A172 (cell line): Measurements from ENCODE around the gene DHRS7B. TPM values are rescaled to one million over a fixed set of nuclear protein-coding genes. Genes with fewer than 3 reads are reported as not detected.
"Not testable (repeated sequence)": the region's sequence is repeated elsewhere in the genome, so short reads cannot be mapped to it uniquely, and the experiment has no call there.

Experiments used
- DNase-seq: peaks from one replicate; pipeline ENCODE4 v3.0.0-alpha.2; 2015; ENCODE audit warnings: low spot score
- total RNA-seq: library from RNA; depleted of rRNA; stranded (reverse); fragments of >200 nt; shearing (Covaris generic); gene quantifications from 2 replicates; pipeline ENCODE4 v1.2.3, GENCODE V29; 2014

Gene DHRS7B
- total RNA-seq, 1 experiment from 2014 or later = 21.7 TPM

DNA sequence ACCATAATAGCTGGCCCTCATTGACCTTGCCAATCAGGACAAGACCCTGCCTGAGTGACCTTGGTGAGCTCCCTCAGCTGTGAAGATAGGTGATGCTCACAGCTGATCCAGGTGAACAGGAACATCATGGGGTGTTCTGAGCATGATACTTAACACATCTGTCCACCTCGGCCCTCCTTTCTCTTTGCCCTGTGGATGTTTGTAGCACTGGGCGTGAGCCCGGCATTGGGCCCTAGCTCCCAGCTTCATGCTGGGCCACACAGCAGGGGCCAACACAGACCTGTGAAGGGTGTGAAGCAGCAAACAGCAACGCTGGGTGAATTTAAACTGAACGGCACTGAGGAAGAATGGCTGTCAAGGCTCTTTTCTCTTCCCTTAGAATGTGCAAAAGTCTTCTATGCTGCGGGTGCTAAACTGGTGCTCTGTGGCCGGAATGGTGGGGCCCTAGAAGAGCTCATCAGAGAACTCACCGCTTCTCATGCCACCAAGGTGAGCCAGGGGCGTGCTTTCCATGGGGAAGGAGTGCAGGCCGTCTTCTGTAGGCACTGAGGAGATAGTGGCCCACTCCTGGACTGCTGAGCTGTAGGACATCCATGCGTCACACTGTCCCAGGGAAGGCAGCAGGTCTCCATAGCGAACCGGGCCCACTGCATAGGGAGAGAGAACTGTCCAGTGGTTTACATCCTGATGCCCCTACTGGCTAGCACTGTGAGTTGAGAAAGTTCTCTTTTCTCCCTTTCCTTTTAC, 51.3 kb downstream of the DHRS7B start:
- no peak for DNase-seq

DNA sequence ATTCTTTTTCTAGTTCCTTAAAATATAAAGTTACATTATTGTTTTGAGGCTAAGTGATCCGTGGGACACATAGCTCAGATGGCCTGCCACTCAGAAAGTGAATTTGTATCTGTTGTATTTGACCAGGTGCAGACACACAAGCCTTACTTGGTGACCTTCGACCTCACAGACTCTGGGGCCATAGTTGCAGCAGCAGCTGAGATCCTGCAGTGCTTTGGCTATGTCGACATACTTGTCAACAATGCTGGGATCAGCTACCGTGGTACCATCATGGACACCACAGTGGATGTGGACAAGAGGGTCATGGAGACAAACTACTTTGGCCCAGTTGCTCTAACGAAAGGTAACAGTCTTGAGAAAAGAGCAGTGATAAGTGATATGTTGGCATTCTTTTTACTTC, 56.7 kb downstream of the DHRS7B start:
- DNase-seq = no peak

DNA sequence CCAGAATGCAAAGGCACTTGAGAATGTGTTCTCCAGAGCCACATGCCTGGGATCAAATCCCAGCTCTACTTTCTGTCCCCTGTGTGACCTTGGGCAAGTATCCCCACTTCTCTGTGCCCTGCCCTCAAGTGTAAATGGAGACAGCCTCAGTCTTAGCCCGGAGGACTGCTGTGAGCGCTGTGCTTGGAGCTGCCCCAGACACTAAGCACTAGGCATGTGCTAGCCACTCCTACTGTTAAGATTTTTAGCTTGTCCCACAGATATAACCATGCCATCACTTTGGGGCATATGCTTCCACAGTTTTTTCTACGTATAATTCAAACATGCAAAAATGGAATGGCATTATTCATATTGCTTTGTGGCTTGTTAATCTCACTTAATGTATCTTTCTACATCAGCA, 57.8 kb downstream of the DHRS7B start:
- DNase-seq = no peak

DNA sequence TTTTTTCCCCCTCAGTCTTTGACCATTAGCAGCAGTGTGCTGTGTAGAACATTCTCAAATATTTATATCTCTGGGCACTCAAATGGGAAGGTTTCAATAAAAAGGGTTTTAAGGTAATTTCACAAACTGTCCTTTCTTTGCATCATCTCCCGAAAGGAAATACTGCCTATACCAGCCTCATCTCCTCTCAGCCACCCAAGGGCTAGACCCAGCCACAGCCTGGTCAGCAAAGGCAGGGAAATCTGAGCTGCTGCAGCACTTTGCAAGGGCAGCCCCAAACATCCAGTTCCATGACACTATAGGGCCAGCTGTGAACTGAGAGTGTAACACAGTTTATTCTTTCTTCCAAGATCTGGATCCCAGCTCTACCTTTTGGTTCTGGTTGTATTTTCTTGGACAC, 58.3 kb downstream of the DHRS7B start:
- DNase-seq = no peak

DNA sequence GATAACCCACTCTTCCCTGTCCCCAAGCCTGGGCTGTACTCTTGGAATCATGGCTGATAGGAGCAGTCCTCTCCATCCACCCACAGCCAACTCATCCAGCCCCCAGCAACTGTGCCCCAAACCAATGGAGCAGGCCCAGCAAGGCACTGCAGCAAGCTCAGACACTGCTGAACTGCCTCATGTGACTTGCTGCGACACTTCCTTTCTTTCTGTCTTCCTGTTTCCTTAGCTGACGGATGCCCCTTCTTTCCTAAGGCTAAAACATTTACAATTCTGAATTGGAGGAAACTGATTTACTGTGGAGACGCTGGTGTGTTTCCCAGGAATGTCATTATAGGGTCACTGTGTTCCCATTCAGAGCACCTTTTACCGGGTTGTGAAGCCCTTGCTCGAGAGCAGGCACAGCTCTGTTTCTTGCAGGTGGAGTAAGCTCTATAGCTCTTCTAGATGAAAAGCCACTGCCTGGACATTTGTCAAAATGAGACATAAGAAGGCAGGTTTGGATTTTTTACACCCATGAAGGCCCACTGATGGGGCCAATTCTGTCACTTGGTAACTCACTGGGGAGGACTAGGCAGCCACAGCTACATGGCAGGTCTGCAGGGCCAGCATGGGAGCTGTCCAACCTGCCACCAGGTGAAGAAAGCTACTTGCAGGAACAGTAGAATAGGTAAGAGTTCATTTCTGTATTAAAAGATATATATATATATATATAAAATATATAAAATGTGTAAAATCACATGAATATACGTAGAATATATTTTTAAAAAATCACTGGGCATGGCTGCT, 59.8 kb downstream of the DHRS7B start:
- no peak for DNase-seq

DNA sequence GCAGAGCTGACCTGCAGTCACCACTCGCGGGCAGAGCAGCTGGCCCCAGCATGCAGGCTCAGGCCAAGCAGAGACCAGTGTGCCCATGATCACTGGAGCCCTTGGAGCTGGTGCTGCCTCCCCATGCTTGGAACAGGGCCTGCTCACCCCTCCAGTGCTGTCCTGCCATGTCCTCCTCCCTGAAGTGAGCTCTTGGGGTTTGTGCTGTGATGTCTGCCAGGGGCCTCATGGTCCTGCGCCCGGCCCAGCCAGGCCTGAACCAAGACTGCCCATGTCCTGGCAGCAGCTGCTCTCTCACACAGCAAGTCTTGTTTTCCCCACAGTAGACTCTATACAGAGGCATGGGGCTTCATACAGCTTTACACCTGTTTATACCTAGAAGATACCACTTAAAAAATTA, 62.6 kb downstream of the DHRS7B start:
- no peak for DNase-seq

DNA sequence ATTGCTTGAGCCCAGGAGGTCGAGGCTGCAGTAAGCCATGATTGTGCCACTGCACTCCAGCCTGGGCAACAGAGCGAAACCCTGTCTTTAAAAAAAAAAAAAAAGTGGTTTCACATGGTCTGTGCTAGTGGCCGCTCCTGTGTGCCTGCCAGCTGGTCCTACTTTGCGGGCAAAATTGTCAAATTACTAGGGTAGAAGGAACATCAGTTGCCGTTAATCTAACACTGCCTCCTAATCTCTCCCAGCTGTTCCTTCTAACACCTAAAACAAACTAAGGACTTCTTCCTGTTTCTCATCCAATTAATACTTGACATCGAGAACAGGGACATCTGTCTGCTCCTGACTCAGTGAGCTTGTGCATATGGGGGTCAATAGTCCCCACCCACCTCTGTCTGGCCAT, 63.3 kb downstream of the DHRS7B start:
- no peak for DNase-seq

DNA sequence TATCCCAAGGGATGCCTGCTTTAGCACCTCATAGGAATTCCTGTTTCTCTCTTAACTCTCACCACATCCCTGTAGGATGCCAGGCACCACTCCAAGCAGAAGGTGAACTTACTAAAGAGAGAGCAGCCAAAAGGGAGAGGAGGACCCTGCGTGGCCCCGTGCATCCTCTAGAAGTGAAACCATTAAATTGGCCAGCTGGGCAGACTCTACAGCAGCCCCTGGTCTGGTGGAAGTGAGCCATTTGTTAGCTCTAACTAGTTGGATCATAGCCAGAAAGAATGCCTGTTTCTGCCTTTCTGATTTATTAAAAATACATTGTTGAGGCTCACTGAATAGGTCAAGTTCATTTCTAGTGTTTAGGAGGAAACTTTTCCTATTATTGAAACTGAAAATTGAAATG, 64.9 kb downstream of the DHRS7B start:
- no peak for DNase-seq

DNA sequence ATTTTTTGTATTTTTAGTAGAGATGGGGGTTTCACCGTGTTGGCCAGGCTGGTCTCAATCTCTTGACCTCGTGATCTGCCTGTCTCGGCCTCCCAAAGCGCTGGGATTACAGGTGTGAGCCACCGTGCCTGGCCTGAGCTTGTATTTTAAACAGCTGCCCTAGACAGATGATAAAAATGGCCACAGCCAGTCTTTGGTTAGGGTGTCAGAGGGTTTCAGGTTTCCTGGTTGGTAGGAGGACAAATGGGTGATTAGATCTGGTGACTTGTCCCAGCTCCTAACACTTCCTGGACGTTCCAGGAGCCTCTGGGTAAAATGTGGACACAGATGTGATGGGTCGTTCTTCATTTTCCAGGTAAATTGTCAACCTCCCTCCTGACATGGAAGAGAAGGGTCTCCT, 65.7 kb downstream of the DHRS7B start:
- not testable (repeated sequence) for DNase-seq

DNA sequence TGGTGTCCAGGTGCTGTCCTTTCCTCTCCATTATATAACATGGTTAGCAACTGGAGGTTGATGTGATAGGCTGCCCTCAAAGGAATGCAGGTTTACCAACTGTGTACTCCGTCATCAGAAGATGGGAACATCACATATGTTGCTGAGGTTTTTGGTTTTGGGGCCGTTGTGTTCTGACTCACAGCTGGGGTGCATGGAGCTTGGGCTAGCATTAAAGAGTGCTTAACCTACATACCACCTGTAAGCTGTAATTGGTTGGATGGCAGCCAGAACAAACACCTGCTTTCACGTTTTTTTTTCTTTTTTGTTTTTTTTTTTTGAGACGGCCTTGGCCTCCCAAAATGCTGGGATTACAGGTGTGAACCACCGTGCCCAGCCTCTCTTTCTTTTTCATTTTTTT, 66.3 kb downstream of the DHRS7B start:
- no peak for DNase-seq

DNA sequence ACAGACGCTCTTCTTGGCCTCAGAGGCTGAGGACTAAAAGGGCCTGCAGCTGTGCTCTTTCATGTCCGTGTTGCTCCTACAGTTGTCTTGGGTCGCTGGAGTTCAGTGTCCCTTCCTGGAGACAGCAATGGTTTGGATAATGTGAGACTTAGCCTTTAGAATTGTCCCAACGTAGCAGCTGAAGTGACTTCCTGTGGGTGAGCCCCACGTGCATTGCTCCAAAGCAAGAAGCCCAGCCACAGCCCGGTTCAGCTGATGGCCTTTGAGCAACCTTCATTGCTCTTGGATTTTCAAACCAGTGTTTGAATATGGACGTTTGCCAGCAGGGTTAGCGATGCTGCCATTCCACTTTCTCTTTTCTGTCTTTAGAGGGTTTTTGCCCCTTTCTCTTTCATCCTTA, 67.5 kb downstream of the DHRS7B start:
- DNase-seq = no peak

DNA sequence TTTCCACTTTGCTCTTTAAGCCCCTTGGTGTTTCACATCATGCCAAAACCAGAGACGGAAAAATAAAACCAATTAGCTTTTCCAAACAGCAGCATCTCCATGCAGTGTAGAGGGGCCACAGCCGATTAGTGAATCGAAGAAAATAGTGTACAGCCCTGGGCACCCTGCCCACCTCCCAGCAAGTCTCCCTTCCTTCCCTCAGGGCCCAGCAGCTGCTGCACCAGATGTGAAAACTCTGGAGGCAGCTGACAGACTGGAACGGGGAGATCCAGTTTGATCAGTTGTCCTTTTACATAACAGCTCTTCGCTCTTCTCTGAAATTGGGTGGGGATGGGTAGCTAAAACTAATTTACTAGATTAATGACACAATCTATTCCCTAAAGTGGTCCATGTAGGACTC, 67.9 kb downstream of the DHRS7B start:
- DNase-seq = no peak

DNA sequence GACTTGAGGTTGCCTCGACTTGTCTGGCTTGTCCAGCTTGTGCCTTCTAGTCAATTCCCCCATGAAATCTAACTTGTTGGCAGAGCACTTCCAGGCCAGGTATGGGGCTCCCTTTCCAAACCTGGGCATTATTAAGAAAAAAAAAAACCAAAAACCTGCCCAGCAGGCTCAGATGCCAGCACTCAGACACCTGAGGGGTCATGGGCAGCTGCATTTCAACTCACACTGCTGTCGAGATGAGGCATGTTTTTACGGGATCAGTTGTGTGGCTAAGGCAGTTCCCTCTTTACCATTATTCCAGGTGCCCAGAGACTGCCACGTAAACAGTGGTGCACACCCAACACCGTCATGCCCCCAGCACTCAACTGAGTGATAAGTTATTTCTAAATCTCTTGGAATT, 69.4 kb downstream of the DHRS7B start:
- no peak for DNase-seq

DNA sequence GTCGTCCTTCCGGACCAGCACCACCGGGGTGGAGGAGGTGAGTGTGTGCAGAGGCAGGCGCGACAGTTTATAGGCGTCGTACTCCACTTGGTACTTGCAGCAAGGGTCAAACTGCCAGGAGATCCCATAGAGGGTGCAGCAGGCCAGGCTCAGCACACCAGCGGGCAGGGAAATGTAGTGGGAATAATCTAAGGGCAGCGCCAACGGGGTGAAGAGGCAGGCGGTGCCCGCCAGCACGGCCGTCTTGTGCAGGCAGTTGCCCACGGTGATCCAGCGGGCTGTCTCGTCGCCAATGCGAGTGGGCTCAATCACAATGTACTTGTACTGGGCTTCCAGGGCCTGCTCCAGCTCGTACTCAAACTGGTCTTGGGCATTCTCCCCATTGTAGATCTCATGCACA, 71.6 kb downstream of the DHRS7B start:
- no peak for DNase-seq

DNA sequence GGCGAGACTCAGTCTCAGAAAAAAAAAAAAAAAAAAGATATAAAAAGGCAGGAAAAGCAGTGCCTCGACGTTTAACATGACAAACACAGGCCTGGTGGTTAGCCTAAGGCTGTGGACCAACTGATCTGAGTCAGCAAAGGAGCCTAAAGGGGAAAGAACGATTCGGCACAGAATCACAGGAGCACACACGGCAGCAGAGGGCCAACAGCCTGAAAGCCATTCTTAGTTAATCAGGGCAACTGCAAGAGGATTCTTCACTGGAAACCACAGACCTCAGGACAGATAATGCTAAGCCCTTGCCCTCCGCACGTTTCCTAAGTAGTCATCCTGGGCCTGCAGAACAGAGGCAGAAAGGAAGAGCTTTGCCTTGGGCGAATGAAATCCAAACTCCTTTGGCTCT, 72.5 kb downstream of the DHRS7B start:
- DNase-seq = no peak

DNA sequence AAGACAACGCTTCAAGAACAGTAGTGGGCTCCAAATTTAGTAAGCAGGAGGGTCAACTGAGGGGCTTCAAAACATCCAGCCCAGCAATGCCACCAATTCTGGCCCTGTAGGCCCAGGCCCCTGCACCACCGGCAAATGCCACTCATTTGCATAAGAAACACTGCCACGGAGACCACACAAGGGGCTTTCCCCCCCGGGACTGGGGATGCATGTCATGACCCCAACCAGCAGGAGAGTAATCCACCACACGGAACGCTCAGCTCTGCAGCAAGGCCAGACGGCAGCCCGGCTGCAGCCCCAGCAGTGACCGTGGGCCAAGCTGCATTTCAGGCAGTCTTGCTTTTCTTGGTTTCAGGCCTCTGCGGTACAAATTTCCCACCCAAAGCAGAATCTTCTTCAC, 73.1 kb downstream of the DHRS7B start:
- no peak for DNase-seq

DNA sequence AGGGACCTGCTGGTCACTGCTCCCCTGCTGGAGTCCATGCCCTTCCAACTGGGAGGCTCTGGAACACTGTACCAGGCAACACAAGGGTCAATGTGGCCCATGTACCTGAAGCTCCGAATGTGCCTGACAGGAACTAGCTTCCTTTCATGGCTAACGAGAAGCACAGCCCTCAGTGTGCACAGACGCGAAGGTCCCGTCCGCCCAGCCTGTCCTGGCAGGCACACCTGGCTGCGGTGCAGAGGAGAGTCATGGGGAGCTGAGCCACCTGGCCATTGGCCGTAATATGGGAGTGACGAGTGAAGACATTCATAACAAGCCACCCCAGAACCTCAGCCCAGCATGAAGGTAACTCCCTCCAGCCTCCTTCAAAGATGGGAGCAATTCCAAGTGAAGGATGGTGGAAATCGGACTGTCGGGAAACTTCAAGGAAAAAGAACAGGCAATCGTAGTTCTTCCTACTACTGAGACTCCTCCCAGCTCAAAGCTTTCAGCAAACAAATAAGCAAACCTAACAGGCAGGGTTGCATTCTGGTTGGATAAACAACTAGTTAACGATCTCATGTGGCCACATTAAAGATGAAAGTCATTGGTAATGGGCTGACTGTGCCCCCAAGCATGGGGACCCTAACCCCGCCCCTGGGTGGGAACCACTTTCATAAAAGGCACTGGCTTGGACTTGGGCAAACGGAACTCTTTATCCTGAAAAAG, 74.0 kb downstream of the DHRS7B start:
- no peak for DNase-seq

DNA sequence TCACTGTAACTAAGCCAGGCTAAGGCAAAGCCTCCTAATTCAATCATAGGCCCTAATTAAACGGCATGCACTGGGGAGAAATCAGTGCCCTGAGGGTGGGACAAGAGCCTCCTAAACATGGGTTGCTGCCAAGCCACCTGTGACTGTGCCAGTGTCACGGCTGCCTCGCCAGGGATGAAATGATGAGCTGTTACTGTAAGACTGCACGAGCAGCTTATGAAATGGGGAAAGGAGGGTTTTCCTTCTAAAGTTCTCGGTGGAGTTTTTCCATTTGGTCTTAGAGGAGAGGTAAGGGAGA, 74.5 kb downstream of the DHRS7B start:
- no peak for DNase-seq

DNA sequence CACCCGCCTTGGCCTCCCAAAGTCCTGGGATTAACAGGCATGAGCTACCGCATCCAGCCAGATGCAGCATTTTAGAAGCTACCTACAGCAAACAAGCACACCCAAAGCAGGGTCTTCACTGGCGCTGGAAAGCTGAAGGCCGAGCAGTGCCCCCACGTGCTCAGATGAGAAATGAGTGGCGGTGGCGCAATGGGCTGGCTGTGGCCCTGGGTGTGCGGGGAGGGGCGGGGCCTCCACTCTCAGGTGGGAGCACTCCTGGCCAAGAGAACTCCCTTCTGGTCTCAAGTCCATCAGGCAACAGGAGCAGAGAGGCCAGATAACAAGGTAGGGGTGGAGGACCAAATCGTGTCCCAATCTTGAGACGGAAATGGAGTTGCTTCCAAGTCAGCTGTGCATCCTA, 75.1 kb downstream of the DHRS7B start:
- no peak for DNase-seq

DNA sequence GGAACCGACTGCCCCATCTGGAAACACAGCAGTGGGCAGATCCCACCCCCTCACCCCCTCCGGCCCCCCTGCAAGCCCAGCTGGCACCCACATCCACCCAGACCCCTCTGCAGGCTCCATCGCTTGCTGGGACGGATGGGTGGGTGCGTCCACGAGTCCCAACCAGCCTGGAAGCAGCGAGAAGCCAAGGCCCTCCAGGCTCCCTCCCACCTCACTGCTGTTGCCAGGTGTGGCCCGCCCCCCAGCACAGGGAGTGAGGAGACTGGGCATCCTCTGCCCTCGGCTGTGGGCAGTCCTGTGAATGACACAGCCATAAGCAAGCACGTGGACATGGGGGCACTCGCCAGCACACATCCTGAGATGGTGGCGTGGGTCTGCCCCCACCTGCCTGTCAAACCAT, 75.7 kb downstream of the DHRS7B start:
- DNase-seq = no peak

DNA sequence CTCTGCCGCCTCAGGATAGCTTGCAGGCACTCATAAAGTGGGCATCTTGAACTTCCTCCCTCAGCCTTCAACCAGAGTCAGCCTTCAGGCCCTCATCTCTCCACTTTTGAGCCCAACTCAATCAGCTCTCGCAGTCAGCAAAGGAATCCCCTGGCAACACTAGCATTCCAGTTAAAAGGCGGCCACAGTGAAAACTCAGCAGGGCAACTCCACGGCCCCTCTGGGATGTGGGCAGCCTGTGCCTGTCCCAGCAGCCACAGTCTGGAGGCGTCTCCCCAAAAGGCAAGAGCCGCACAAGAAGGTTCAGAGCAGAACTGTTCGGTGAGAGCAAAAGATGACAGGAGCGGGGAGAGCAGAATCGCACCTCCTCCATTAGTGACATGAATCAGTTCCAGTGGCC, 78.2 kb downstream of the DHRS7B start:
- DNase-seq = no peak

DNA sequence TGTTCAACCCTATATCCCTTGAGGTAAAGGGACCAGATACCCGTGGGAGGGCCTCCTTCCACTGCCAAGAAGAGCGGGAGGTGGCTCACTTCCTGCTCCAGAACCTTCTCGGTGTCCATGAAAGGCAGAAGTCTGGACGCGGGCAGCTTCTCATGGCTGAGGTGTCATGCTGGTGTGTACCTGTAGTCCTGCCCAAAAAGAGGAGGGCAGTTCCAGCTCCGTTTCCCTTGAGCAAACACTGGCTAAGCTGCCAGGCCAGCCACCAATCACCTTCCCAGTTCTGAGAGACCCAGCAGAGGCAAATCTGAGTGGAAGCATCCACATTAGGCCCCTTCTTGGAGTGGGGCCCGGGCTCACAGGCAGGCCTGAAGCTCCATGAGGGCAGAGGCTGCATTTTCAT, 81.6 kb downstream of the DHRS7B start:
- no peak for DNase-seq

DNA sequence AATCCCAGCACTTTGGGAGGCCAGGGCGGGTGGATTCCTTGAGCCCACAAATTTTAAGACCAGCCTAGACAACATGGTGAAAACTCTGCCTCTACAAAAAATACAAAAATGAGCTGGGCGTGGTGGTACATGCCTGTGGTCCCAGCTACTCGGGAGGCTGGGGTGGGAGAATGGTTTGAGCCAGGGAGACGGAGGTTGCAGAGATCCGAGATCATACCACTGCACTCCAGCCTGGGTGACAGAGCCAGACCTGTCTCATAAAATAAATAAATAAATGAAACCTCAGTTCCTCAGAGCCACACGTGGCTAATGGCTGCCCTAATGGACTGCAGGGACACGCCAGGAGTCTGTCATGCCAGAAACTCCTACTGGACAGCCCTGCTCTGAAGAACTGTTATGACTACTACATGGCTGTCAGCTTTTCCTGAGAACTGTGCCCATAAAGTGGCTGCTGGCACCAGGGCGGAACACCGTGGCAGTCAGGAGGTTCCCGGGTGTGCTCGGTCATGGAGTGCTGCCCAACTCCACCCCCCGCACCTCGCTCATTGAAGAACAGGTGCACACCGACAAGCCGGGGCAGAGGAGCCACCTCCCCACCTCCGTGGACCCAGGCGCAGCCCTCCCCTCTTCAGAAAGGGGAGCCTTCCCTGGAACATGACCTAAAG, 82.9 kb downstream of the DHRS7B start:
- DNase-seq = no peak
